ENCODE results near the gene SLC35C1. TPM values are rescaled to one million over a fixed set of nuclear protein-coding genes. Genes with fewer than 3 reads are reported as not detected.

The SLC35C1 gene
- polyA plus RNA-seq (ENCODE audit: low read depth in 6 of 6), result 1 to 10 TPM; 3.3 to 7.6 (median 5.7) TPM

- Mint-ChIP-seq H3K27me3 (no peaks in the 10 kb centered on the region), H3K4me3 (peak within 1 kb of the TSS; percentile 91 to 98 (median 94)), H3K4me1 (peaks cover 41 to 45% (median 45%) of the 10 kb centered on the region in 3 donors), H3K27ac (peak within 1 kb of the TSS; percentile 65 to 98 (median 94)), H3K9me3 (peaks cover 0 to 3% (median 0%) of the 10 kb centered on the region in 7 donors), H3K36me3 (no peaks in the 10 kb centered on the region)
- DNase-seq, result peak; percentile 93
- peak; percentile 92 to 93 for ATAC-seq (ENCODE audit: low read depth in 2 of 2)
Measured at GRCh38 chr11:45804761-45805304, at the start of gene SLC35C1. SLC35C1 (plus strand) TSS chr11:45805149; CDS start chr11:45805802, 653 bp downstream.

GRCh38 chr11:45755281-45755859, 49.6 kb upstream of the SLC35C1 start:
- no peak for DNase-seq
- H3K4me3 Mint-ChIP-seq, result no peak overlapping the region
- H3K4me1 Mint-ChIP-seq, result no peaks in the 10 kb centered on the region
- H3K27me3 Mint-ChIP-seq, result peaks cover 29 to 59% (median 52%) of the 10 kb centered on the region in 3 donors
- H3K36me3 Mint-ChIP-seq, result no peaks in the 10 kb centered on the region
- ATAC-seq (ENCODE audit: low read depth in 2 of 2), result no peak
- H3K9me3 Mint-ChIP-seq, result no peaks in the 10 kb centered on the region
- H3K27ac Mint-ChIP-seq, result no peak overlapping the region

DNA sequence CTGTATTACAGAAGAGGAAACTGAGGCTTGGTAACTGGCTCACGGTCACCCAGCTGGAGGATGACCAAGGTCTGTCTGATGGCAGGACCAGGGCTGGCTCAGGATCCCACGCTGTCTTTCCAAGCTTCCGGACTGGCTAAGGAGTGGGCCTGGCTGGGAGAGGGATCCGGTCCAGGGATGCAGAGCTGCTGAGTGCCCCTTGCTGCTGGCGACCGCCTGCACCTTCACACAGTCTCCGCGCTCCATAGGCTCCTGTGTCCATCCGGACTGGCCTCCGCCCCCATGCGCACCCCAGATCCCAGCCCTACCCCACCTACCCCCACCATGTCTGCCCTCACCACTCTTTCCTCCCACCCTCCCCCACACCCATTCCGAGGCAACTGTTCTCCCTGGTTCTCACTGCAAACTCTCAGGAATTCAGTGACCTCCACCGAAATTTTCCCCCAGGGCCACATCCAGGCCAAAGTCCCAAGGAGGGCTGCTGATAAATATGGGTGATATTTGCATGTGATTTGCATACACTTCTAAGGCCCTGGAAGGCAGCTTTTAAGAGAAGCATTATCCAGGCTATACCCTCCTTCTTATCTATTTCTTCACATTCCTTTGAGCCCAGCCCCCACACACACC, 48.5 kb upstream of the SLC35C1 start:
- DNase-seq (no peak), ATAC-seq (ENCODE audit: low read depth in 2 of 2) (no peak)
- Mint-ChIP-seq H3K9me3 (no peaks in the 10 kb centered on the region), H3K36me3 (no peaks in the 10 kb centered on the region), H3K27me3 (peaks cover 21 to 47% (median 41%) of the 10 kb centered on the region in 3 donors), H3K4me1 (no peaks in the 10 kb centered on the region), H3K27ac (no peak overlapping the region), H3K4me3 (no peak overlapping the region)

DNA sequence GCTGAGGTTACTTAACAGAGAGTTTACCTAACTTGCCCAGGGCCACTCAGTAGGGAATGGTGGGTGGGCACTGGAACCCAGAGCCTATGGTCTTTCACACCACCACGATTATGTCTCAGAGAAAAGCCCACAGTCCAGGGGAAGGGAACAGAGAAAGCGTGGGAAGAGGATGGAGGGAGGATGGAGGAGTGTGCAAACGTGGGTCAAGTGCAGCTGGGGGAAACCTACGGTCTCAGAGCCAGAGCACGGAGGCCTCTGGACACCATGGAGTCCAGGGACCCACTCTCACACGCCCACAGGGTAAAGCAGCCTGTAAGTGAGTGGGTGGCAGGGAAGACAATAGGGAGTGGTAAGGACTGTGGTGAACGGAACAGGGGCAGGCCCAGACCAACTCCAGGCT, 47.3 kb upstream of the SLC35C1 start:
- no peaks in the 10 kb centered on the region for H3K9me3 Mint-ChIP-seq
- no peaks in the 10 kb centered on the region for H3K36me3 Mint-ChIP-seq
- H3K27ac Mint-ChIP-seq, result peak overlapping the region in 1 of 6 donors; percentile 57
- DNase-seq, result no peak
- no peak for ATAC-seq (ENCODE audit: low read depth in 2 of 2)
- H3K27me3 Mint-ChIP-seq, result peaks cover 25 to 45% (median 41%) of the 10 kb centered on the region in 3 donors
- no peaks in the 10 kb centered on the region for H3K4me1 Mint-ChIP-seq
- H3K4me3 Mint-ChIP-seq, result no peak overlapping the region

DNA sequence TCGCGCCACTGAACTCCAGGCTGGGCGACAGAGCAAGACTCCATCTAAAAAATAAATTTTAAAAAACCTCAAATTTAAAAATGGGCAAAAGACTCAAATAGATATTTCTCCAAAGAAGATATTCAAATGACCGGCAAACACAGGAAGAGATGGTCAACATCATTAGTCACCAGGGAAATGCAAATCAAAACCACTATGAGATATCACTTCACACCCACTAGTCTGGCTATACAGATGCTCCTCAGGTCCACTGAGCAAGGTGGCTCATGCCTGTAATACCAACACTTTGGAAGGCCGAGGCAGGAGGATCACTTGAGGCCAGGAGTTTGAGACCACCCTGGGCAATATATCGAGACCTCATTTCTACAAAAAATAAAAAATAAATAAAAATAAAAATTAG, 43.3 kb upstream of the SLC35C1 start:
- DNase-seq (no peak), ATAC-seq (ENCODE audit: low read depth in 2 of 2) (no peak)
- Mint-ChIP-seq H3K27ac (no peak overlapping the region), H3K4me3 (no peak overlapping the region), H3K27me3 (peaks cover 24 to 53% (median 26%) of the 10 kb centered on the region in 3 donors), H3K9me3 (no peaks in the 10 kb centered on the region), H3K4me1 (no peaks in the 10 kb centered on the region), H3K36me3 (no peaks in the 10 kb centered on the region)

- no peaks in the 10 kb centered on the region for H3K9me3 Mint-ChIP-seq
- no peaks in the 10 kb centered on the region for H3K36me3 Mint-ChIP-seq
- H3K27ac Mint-ChIP-seq, result no peak overlapping the region
- H3K4me1 Mint-ChIP-seq, result no peaks in the 10 kb centered on the region
- ATAC-seq (ENCODE audit: low read depth in 2 of 2), result no peak
- H3K27me3 Mint-ChIP-seq, result peaks cover 12 to 51% (median 20%) of the 10 kb centered on the region in 3 donors
- DNase-seq, result no peak
- no peak overlapping the region for H3K4me3 Mint-ChIP-seq
Measured at GRCh38 chr11:45765107-45765668, 39.8 kb upstream of the SLC35C1 start.

GRCh38 chr11:45765836-45766235, 39.1 kb upstream of the SLC35C1 start:
- Mint-ChIP-seq H3K27ac (peak overlapping the region in 1 of 6 donors; percentile 43), H3K9me3 (no peaks in the 10 kb centered on the region)

DNA sequence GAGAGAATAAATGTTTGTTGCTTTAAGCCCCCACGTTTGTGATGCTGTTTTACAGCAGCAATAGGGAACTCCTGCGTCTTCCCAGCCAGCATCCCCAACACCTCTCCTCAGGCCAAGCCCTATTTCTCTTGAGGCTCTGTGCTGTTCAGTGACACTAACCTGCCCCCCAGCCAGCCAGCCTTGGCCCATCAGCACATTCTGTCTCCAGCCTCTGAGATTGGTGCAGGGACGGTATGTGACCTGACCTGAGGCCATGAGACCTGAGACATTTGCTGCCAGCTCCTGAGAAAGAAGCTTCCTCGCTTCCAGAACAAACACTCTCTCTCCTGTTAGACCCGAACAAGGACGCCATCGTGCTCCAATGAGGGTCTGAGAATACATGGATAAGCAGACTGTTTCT, 38.5 kb upstream of the SLC35C1 start:
- Mint-ChIP-seq H3K27ac (peak overlapping the region in 1 of 6 donors; percentile 11), H3K4me3 (no peak overlapping the region), H3K27me3 (peaks cover 12 to 51% (median 20%) of the 10 kb centered on the region in 3 donors), H3K4me1 (peaks cover 7 to 9% (median 7%) of the 10 kb centered on the region in 3 donors), H3K36me3 (no peaks in the 10 kb centered on the region), H3K9me3 (no peaks in the 10 kb centered on the region)
- no peak for DNase-seq
- no peak for ATAC-seq (ENCODE audit: low read depth in 2 of 2)

More at GRCh38 chr11:45765836-45766235, 39.1 kb upstream of the SLC35C1 start:
- Mint-ChIP-seq H3K27me3 (peaks cover 12 to 51% (median 20%) of the 10 kb centered on the region in 3 donors), H3K36me3 (no peaks in the 10 kb centered on the region), H3K4me1 (peaks cover under 1 to 2% (median under 1%) of the 10 kb centered on the region in 3 donors), H3K4me3 (no peak overlapping the region)
- DNase-seq (no peak), ATAC-seq (ENCODE audit: low read depth in 2 of 2) (no peak)

GRCh38 chr11:45768486-45768885, 36.5 kb upstream of the SLC35C1 start:
- H3K36me3 Mint-ChIP-seq, result no peaks in the 10 kb centered on the region
- peaks cover 12 to 42% (median 15%) of the 10 kb centered on the region in 3 donors for H3K27me3 Mint-ChIP-seq
- peaks cover 12 to 17% (median 15%) of the 10 kb centered on the region in 3 donors for H3K4me1 Mint-ChIP-seq
- peak overlapping the region in 1 of 6 donors; percentile 77 for H3K27ac Mint-ChIP-seq
- H3K4me3 Mint-ChIP-seq, result peak overlapping the region in 1 of 8 donors; percentile 66
- DNase-seq, result no peak
- no peaks in the 10 kb centered on the region for H3K9me3 Mint-ChIP-seq
- no peak for ATAC-seq (ENCODE audit: low read depth in 2 of 2)

DNA sequence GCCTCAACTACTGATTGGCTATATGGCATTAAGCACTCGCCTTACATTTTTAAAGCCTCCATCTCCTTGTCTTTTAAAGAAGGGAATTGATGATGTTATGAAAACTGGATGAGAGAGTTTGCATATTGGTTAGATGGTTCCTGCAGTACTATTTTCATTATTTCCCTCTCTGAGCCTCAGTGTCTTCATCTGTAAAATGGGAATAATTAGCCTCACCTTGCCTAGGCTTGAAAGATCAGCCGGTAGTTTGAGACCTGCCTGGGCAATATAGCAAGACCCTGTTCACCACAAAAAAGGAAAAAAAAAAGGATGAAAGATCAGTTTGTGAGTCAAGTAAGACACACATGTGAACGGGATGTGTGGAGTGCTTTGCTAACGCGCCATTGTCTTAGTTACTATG, 35.0 kb upstream of the SLC35C1 start:
- Mint-ChIP-seq H3K27ac (no peak overlapping the region), H3K4me1 (peaks cover 12 to 17% (median 15%) of the 10 kb centered on the region in 3 donors), H3K27me3 (peaks cover 8 to 27% (median 15%) of the 10 kb centered on the region in 3 donors), H3K4me3 (peak overlapping the region in 4 of 8 donors; percentile 20 to 88 (median 59)), H3K36me3 (no peaks in the 10 kb centered on the region), H3K9me3 (no peaks in the 10 kb centered on the region)
- ATAC-seq (ENCODE audit: low read depth in 2 of 2), result no peak
- DNase-seq, result no peak

DNA sequence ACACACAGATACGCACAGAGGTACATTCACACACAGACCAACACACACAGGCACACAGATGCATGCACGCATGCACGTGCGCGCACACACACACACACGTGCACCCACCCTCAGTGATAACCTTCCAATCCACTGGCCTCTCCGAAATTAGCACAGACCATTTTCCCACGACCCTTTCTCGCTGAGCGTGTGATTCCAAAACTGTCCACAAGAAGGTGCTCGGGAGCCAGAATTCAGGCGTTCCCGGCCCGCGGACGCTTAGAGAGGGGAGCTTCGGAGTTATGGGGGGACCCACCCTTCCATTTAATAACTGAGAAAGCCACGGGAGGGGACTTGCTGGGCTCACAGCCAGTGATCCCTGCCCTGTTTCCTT, 33.8 kb upstream of the SLC35C1 start:
- Mint-ChIP-seq H3K27me3 (peaks cover 7 to 19% (median 13%) of the 10 kb centered on the region in 3 donors), H3K36me3 (no peaks in the 10 kb centered on the region), H3K4me3 (peak overlapping the region; percentile 83 to 97 (median 95)), H3K9me3 (no peaks in the 10 kb centered on the region), H3K27ac (peak overlapping the region in 4 of 6 donors; percentile 34 to 95 (median 68)), H3K4me1 (peaks cover 12 to 17% (median 15%) of the 10 kb centered on the region in 3 donors)
- DNase-seq (peak; percentile 65), ATAC-seq (ENCODE audit: low read depth in 2 of 2) (peak; percentile 64 to 68)

GRCh38 chr11:45771566-45772448, 33.1 kb upstream of the SLC35C1 start:
- H3K27me3 Mint-ChIP-seq, result peaks cover 3 to 13% (median 8%) of the 10 kb centered on the region in 3 donors

DNA sequence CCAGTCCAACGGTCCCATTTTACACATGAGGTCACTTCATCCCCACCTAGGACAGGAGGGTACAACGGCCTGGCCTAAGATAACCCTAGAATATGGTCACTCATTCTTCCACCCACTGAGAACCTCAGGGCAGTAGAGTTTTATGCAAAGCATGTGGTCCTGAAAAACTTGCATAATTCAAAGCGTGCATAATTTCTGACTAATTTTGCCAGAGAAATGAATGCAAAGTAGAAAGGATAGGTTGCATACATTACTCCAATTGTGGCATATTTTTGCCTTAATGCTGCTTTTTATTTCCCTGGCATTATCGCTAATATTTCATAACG, 32.5 kb upstream of the SLC35C1 start:
- peaks cover 12 to 17% (median 15%) of the 10 kb centered on the region in 3 donors for H3K4me1 Mint-ChIP-seq
- peak overlapping the region in 7 of 8 donors; percentile 83 to 97 (median 95) for H3K4me3 Mint-ChIP-seq
- ATAC-seq (ENCODE audit: low read depth in 2 of 2) (no peak), DNase-seq (no peak)
- H3K27me3 Mint-ChIP-seq, result peaks cover 0 to 7% (median 5%) of the 10 kb centered on the region in 3 donors
- H3K27ac Mint-ChIP-seq, result no peak overlapping the region
- no peaks in the 10 kb centered on the region for H3K9me3 Mint-ChIP-seq
- H3K36me3 Mint-ChIP-seq, result no peaks in the 10 kb centered on the region

More at GRCh38 chr11:45771566-45772448, 33.1 kb upstream of the SLC35C1 start:
- ATAC-seq (ENCODE audit: low read depth in 2 of 2) (peak; percentile 78 to 81), DNase-seq (peak; percentile 67)
- Mint-ChIP-seq H3K4me3 (peak overlapping the region; percentile 83 to 97 (median 95)), H3K9me3 (no peaks in the 10 kb centered on the region), H3K27ac (peak overlapping the region; percentile 34 to 95 (median 66)), H3K4me1 (peaks cover 12 to 17% (median 15%) of the 10 kb centered on the region in 3 donors), H3K36me3 (no peaks in the 10 kb centered on the region)
